Measurements from ENCODE around the gene MYO1B. TPM values are rescaled to one million over a fixed set of nuclear protein-coding genes. Genes with fewer than 3 reads are reported as not detected.

Gene MYO1B
- total RNA-seq, 2 donors from 2014 or later: 11.6 to 14.7 TPM

DNA sequence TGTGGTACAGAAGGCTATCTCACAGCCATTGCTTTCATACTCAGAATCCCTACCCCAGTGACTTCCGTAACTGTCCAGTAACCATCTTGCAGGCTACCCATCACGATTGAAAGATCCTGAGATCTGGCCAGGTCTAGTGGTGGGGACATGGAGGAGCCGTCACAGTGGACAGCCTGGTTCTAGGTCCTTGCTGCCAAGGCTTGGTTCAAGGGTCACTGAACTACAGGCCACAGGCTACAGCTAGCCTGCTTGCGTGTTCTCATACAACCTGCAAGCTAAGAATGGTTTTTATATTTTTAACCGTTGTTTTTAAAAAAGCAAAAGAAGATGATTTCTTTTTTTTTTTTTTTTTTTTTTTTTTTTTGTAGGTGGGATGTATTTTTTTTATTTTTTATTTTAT, 151.6 kb downstream of the MYO1B start:
- Histone ChIP-seq H3K4me1 (no peaks in the 10 kb centered on the region), H3K27me3 (no peaks in the 10 kb centered on the region), H3K27ac (no peak overlapping the region), H3K36me3 (peaks cover 8% of the 10 kb centered on the region), H3K4me3 (no peak overlapping the region), H3K9me3 (no peaks in the 10 kb centered on the region)
- no peak for DNase-seq (ENCODE audit: low spot score)
- TF ChIP-seq, protein P1, sequence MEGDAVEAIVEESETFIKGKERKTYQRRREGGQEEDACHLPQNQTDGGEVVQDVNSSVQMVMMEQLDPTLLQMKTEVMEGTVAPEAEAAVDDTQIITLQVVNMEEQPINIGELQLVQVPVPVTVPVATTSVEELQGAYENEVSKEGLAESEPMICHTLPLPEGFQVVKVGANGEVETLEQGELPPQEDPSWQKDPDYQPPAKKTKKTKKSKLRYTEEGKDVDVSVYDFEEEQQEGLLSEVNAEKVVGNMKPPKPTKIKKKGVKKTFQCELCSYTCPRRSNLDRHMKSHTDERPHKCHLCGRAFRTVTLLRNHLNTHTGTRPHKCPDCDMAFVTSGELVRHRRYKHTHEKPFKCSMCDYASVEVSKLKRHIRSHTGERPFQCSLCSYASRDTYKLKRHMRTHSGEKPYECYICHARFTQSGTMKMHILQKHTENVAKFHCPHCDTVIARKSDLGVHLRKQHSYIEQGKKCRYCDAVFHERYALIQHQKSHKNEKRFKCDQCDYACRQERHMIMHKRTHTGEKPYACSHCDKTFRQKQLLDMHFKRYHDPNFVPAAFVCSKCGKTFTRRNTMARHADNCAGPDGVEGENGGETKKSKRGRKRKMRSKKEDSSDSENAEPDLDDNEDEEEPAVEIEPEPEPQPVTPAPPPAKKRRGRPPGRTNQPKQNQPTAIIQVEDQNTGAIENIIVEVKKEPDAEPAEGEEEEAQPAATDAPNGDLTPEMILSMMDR (IDR thresholded peaks at IDR 0.05): no peak

- H3K4me1 ChIP-seq: no peaks in the 10 kb centered on the region
- H3K4me3 ChIP-seq: no peak overlapping the region
- H3K9me3 ChIP-seq: no peaks in the 10 kb centered on the region
- H3K36me3 ChIP-seq: peaks cover 9% of the 10 kb centered on the region
- DNase-seq (ENCODE audit: low spot score): no peak
- H3K27ac ChIP-seq: no peak overlapping the region
- H3K27me3 ChIP-seq: no peaks in the 10 kb centered on the region
- TF ChIP-seq, protein P1 (IDR thresholded peaks at IDR 0.05): no peak
Measured at GRCh38 chr2:191399601-191400000, 154.4 kb downstream of the MYO1B start.

DNA sequence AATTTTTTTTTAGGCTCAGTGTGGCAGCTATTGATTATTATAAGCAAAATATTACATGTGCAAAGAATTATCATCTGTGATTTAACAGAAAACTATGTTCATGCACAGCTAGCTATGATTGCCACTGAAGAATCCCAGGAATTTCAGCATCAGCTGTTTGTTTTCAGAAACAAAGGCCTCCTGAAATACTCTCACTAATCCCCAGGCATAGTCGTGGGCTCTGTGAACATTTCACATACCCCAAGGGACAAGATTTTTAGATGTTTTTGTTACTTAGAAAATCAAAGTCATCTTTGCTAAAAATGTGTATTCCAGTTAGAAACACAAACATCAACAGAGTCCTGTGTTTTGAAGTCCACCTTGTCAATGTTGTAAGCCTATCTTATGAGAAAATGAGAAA, 156.1 kb downstream of the MYO1B start:
- Histone ChIP-seq H3K9me3 (no peaks in the 10 kb centered on the region), H3K27ac (no peak overlapping the region), H3K4me1 (no peaks in the 10 kb centered on the region), H3K4me3 (no peak overlapping the region), H3K36me3 (peaks cover 7% of the 10 kb centered on the region), H3K27me3 (no peaks in the 10 kb centered on the region)
- TF ChIP-seq, protein P1 (IDR thresholded peaks at IDR 0.05): no peak
- no peak for DNase-seq (ENCODE audit: low spot score)

- no peak for DNase-seq (ENCODE audit: low spot score)
- Histone ChIP-seq H3K27ac (no peak overlapping the region), H3K36me3 (peaks cover 7% of the 10 kb centered on the region), H3K27me3 (no peaks in the 10 kb centered on the region), H3K9me3 (no peaks in the 10 kb centered on the region), H3K4me3 (no peak overlapping the region), H3K4me1 (no peaks in the 10 kb centered on the region)
- TF ChIP-seq, protein P1 (IDR thresholded peaks at IDR 0.05): no peak
Measured at GRCh38 chr2:191402966-191403565, 157.9 kb downstream of the MYO1B start.

- H3K27me3 ChIP-seq: no peaks in the 10 kb centered on the region
- H3K9me3 ChIP-seq: no peaks in the 10 kb centered on the region
- no peak overlapping the region for H3K4me3 ChIP-seq
- no peak for DNase-seq (ENCODE audit: low spot score)
- H3K4me1 ChIP-seq: no peaks in the 10 kb centered on the region
- peaks cover 16% of the 10 kb centered on the region for H3K36me3 ChIP-seq
- H3K27ac ChIP-seq: no peak overlapping the region
- TF ChIP-seq, protein P1 (IDR thresholded peaks at IDR 0.05): no peak
Measured at GRCh38 chr2:191404568-191404991, 159.4 kb downstream of the MYO1B start.

DNA sequence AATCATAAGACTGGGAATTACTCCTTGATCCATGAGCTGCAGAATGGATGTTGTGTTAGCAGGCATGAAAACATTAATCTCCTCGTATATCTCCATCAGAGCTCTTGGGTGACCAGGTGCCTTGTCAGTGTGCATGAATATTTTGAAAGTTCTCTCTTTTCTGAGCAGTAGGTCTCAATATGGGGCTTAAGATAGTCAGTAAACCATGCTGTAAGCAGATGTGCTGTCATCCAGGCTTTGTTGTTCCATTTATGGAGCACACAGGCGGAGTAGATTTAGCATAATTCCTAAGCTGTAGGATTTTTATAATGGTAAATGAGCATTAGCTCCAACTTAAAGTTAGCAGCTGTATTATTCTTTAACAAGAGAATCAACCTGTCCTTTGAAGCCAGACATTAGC, 160.3 kb downstream of the MYO1B start:
- TF ChIP-seq, protein P1 (IDR thresholded peaks at IDR 0.05): no peak
- H3K4me1 ChIP-seq: no peaks in the 10 kb centered on the region
- no peak for DNase-seq (ENCODE audit: low spot score)
- H3K27me3 ChIP-seq: no peaks in the 10 kb centered on the region
- H3K27ac ChIP-seq: no peak overlapping the region
- no peaks in the 10 kb centered on the region for H3K9me3 ChIP-seq
- peaks cover 16% of the 10 kb centered on the region for H3K36me3 ChIP-seq
- H3K4me3 ChIP-seq: no peak overlapping the region

All from right atrium auricular region (tissue), 2 donors.